Stimulated activated CD8-positive, alpha-beta memory T cell treated with anti-CD3 and anti-CD28 coated beads, Interleukin-7, amount 100 ng/mL, for 1 hour (primary cell): Measurements from ENCODE around the gene EIF2B1.
"Not testable (repeated sequence)": the region's sequence is repeated elsewhere in the genome, so short reads cannot be mapped to it uniquely, and the experiment has no call there.

Experiments
- DNase-seq, 2 donors: peaks; one replicate each; pipeline ENCODE4 v3.0.0-alpha.2; 2020; ENCODE audit warnings: low read depth in 2 of 2

The EIF2B1 gene

DNA sequence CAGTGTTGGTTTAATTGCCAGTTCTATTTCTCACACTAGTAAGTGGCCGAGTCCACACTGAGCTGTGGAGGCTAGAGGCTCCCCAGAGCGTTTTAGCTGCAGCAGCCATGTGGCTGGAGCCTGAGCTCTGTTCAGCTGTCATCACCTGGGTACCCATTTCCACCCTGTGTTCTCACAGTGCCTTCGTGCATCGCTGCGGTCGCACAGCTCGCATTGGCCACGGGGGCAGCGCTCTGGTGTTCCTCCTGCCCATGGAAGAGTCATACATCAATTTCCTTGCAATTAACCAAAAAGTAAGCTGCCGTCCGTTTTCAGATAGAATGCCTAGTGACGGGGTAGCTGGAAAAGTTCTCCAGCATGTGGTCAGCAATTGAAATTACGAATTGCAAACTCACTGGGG lies 15.9 kb downstream of the EIF2B1 start:
- DNase-seq = no peak

DNA sequence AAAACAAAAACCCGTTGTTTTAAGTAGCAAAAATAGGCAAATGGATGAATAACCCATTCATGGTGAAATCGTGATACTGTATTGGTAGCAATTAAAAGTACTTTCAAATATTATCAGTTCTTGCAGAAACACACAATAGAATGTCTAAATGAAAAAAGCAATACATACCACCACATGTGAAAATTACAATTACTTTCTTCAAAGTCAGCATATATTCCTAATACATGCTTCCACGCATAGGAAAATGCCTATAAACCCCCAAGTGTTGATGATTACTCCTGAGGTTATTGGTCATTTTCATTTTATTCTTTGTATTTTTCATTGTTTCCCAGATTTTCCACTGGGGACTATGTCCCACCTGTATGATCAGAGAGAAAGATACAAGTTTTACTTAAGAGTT lies 16.3 kb downstream of the EIF2B1 start:
- DNase-seq = no peak

DNA sequence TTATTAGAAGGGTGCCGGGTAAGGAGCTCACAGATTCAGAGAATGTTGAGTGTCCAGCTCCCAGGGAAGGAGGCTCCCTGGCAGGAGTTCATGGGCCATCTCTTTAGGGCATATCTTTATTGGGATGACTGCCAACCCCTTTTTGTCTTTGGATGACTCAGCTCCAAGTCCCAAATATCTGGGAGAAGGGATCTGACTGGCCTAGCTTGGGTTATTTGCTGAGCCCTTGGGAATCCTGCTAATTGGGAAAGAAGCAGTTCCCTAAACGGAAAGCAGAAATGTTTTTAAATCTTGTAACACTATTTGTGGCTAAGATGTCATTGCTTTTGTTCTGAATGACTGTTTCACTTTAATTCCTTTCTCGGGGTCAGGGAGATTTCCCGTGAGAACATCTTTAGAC lies 19.0 kb downstream of the EIF2B1 start:
- no peak for DNase-seq

DNA sequence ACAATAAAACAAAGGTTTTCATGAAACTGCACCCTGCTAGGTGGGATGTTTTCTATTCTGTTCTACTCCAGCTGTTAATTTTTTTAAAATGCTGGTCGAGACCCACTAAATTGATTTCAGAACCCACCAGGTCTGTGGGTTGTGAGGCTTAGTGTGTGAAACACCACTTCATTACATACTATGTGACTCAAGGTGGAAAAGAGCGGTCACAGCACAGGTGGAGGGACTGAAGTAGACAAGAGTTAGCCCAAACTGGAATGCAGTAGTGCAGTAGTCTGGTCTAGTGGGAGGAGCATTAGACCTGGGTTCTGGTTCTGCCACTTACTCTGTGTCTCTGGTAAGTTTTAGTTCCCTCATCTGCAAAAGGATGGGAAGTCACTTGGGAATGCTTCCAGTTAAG lies 19.4 kb downstream of the EIF2B1 start:
- DNase-seq = no peak

DNA sequence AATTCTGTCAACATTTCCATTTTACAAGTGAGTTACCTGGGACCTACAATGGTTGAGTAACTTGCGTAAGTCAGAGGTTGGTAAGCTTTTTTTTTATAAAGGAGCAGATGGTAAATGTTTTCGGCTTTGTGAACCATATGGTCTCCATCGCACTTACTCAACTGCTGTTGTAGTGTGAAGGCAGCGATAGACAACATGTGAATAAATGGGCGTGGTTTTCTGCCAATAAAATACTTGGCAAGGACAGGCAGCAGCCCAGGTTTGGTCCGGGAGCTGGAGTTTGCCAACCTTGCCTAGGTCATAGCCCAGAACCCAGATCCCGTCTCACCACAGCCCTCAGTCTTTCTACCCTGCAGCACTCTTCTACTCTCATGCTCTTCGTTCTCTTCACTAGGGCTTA lies 25.3 kb downstream of the EIF2B1 start:
- DNase-seq = no peak

DNA sequence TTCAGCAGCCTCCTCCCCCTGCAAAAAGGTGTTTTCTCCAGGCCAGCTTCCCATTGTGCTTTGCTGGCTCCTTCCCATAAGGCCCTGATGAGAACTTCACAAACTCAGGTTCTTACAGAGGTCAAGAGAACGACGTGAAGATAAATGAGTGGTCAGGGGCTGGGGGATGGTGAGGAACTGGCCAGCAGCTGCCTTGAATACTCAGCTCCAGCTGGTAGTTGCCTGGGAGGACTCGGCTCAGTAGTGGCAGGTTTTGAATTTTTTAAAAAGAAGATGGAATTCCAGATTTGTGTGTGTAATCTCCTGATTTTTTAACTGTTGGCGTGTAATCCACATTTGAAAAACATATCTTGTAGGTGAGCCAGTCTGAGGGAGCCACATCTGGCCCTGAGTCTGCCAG lies 25.7 kb downstream of the EIF2B1 start:
- no peak for DNase-seq

DNA sequence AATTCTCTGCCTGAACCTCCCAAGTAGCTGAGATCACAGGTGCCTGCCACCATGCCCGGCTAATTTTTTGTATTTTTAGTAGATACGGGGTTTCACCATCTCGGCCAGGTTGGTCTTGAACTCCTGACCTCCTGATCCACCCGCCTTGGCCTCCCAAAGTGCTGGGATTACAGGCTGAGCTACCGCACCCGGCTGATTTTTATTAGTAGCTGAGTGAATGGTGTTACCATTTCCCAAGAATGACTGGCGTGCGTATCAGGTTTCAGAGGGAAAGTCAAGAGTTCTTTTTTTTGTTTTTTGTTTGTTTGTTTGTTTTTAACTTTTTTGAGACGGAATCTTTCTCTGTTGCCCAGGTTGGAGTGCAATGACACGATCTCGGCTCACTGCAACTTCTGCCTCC lies 30.0 kb downstream of the EIF2B1 start:
- DNase-seq = not testable (repeated sequence)

DNA sequence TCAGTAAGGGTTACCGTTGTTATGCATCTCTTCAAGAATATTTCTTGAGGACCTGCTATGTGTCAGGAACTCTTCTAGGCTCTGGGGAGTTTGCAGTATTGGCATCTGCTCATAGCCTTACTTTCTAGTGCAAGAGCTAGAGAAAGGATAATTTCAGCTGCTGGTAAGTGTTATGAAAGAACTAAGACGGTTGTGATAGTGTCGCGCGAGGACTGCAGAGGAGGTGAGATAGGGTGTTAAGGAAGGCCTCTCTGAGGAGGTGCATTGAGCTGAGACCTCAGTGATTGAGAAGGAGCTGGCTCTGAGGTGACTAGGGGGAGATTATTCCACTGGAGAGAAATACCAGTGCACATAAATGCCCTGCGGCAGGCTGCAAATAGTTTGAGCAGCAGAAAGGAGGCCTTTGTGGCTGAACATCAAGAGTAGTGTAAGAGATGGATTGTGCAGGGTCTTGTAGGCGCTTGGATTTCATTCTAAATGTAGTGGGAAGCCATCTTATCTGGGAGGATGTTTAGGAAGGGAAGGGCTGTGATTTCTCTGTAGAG lies 30.8 kb downstream of the EIF2B1 start:
- DNase-seq = no peak

DNA sequence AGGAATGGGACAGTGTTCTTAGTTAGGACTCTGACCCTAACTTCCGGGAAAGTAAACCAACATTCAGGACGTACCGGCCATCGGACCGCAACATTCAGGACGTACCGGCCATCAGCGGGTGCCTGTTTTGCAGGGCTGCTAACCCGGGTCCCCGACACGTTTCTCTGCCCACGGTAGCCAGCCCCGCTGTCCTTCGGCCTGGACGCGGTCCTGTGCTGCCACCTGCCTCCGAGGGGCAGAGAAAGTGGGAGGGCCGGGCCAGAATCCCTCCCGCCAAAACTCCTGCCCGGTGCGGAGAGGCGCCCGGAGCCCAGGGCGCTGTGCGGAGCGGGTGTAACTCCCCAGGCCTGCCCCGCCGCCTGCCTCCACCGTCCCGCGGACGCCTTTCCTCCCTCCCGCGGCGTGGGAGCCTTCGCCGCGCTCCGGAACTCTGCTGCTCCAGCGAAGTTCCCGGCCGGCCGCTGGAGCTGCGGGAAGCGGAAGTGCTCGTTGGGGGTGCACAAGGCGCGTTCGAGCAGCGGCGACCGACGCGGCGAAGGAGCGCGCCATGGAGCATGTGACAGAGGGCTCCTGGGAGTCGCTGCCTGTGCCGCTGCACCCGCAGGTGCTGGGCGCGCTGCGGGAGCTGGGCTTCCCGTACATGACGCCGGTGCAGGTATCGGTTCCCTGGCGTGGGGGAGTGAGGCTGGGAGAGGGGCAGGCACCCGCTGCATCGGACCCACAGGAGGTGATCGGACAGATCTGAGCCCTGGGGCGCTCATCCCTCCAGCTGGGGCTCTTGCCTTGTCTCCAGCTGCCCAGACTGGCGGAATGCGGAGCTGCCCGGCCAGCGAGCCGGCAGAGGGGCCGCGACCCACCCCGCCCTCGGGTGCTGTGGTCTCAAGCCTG lies 31.6 kb downstream of the EIF2B1 start, which contains the start of gene DDX55:
Gene DDX55 (plus strand): TSS at position 498 of the 888 bp plus-strand sequence. CDS start 50 bp downstream, at position 548.
- peak; percentile 66 to 72 for DNase-seq

DNA sequence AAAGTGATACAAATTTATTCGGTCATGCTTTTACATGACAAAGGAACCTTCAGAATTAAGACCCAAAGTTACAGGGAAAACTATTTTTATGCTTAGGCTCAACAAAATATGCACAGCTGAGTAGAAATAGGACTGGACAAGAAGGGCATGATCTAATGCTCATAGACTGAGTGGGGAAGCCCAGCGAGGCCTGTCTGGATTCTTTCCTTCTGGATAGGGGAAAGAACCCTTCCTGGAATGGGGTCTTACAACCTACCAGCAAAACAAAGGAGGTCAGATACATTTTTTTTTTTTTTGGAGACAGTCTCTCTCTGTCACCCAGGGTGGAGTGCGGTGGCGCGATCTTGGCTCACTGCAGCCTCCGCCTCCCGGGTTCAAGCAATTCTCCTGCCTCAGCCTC lies 33.8 kb downstream of the EIF2B1 start:
- DNase-seq = no peak

DNA sequence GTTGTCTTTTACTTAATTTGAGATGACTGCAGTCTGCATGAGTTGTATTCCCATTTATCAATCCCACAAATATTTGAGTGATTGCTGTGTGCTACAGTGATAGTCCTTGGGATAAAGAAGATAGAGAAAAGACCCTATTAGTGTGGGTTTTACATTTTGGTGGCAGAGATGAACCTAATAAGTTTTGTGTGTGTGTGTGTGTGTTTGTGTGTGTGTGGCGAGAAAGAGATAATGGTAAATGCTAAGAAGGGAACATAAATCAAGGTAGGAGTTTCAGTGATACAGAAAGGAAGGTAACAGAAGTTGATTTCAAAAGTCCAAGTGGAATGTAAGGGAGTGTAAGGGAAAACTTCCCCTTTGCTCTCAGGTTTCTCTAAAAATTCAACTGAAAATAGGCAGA lies 34.2 kb downstream of the EIF2B1 start:
- no peak for DNase-seq

DNA sequence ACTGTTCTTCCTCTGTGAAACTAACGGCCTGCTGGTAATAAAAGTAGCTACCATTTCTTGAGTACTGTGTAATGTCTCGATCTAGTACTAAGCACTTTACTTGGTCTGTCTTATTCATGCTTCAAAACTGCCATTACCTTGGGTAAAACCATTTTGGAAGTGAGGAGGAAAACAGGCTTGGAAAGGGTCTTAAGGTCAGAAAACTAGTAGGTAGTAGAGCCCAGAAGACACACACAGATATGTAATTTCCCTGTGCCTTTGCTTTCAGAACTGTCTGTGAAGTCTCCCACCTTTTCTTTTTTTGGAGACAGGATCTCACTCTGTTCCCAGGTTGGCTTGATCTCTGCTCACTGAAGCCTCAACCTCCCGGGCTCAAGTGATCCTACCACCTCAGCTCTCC lies 35.0 kb downstream of the EIF2B1 start:
- no peak for DNase-seq

DNA sequence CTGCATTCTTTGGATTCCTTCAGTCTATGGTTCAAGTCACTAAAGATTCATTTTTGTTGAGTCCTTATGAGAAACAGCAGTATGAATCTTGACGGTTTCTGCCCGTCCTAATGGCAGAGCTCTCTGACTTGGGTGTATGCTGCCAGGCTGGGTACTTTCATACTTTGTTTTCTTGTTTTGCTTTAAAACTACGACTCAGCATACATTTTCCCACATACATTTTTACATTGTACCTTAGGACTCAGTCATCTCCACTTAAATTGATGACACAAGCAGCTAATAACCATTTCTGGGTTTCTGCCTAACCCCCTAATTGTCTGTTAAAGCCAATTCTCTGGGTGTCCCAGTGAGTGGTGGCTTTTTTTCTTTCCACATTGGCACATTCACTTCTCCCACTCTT lies 36.4 kb downstream of the EIF2B1 start:
- DNase-seq = no peak

DNA sequence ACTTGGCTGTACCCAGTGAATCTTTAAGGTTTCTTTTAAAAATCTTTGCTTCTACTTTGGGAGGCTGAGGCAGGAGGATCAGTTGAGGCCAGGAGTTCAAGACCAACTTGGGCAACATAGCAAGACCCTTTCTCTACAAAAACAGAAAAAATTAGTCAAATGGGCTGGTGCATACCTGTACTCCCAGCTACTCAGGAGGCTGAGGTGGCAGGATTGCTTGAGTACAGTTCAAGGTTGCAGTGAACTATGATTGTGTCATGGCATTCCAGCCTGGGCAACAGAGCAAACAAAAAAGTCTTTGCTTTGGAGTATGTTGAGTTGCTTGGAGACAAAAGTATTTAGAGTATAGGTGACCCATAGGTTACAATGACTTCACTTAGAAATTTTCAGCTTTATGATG lies 37.8 kb downstream of the EIF2B1 start:
- no peak for DNase-seq

DNA sequence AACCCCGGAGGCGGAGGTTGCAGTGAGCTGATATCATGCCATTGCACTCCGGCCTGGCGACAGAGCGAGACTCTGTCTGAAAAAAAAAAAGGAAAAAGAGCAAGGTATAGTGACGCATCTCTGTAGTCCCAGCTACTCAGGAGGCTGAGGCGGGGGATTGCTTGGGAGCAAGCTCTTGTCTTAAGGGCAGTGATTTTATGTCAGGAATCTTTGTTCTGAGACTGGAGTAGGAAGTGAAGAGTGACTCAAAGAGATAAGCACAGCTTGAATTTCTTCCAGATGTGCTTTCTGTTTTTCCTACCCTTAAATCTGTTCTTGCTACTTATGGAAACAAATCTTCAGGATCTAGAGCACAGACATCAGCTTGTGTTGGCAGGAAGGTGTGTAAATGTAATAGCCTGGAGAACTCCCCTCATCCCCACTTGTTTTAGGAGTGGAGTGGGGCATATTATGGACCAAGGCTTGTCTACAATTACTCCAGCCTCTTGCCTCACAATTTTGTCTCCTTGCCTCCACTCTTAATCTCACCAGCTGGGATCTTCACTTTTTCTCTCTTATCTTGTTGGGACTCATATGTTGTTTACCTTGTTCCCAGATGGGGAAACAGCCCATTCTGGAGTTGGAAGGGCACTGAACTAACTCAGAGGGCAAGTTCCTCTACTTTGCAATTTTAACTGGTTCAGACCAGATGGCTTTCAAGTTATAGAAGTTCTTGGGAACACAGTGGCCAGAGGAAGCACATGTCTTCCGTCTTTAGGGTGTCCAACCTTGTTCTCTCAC lies 41.6 kb downstream of the EIF2B1 start:
- no peak for DNase-seq

DNA sequence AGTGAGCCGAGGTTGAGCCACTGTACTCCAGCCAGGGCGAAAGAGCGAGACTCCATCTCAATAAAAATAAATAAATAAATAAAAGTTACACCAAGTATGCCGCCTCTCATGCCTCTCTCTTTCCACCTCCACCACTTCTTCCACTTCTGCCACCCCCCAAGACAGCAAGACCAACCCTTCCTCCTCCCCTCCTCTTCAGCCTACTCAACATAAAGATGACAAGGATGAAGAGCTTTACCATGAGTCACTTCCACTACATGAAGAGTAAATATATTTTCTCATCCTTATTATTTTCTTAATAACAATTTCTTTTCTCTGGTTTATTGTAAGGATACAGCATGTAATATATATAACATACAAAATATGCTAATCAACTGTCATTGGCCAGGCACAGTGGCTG lies 52.7 kb downstream of the EIF2B1 start:
- DNase-seq = no peak

DNA sequence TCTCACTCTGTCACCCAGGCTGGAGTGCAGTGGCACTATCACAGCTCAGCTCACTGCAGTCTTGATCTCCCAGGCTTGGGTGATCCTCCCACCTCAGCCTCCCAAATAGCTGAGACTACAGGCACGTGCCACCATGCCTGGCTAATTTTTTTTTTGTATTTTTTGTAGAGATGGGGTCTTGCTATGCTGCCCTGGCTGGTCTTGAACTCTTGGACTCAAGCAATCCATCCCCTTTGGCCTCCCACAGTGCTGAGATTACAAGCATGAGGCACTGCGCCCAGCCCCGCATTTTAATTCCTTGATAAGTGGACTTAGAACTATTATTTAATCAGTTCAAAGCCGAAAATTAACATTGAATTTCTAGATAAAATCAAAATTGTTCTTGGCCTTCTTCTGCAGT lies 54.7 kb downstream of the EIF2B1 start:
- not testable (repeated sequence) for DNase-seq

DNA sequence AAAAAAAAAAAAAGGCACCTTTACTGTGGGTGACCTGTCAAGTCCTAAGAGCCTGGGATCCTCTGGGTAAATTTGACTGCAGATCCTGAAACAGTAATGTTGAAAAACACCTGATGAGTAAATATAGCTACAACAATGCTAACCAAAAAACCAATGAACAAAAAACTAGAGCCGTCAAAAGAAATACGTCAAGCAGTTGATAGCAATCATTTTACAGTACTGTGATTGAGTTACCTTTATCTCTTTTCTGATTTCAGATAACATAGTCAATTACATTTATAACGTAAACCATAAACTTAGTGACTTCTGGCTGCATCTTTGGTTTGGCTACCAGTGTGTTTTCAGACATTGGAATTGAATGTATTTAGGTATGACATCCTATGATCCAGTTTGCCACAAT lies 55.2 kb downstream of the EIF2B1 start:
- DNase-seq = no peak

DNA sequence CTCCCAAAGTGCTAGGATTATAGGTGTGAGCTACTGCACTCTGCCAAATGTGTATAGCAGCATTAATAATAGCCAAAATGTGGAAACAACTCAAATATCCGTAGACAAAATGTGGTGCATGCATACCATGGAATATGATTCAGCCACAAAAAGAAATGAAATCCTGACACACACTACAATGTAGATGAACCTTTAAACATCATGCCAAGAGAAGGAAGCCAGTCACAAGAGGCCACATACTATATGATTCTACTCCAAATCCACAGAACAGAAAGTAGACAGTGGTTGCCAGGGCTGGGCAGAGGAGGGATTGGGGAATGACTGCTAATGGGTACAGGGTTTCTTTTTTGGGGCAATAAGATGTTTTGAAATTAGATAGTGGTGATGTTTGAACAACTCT lies 56.9 kb downstream of the EIF2B1 start:
- no peak for DNase-seq

DNA sequence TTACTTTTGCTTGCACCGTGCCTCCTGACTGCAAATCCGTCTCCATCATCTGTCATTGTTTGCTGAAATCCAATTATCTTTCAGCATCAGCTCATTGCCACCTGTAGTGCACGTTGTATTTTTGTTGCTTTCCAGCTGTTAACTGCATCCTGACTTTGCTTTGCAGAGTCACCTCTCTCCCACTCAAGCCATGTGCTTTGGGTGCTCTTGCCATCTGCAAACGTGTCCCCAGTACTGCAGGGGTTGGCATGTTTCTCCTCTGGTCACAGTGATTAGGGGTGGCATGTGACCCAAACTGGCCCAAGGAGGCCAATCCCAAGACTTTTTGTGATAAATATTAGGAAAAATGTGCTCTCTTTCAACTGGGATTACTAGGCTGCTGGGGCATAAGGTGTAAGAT lies 59.6 kb downstream of the EIF2B1 start:
- DNase-seq = no peak

DNA sequence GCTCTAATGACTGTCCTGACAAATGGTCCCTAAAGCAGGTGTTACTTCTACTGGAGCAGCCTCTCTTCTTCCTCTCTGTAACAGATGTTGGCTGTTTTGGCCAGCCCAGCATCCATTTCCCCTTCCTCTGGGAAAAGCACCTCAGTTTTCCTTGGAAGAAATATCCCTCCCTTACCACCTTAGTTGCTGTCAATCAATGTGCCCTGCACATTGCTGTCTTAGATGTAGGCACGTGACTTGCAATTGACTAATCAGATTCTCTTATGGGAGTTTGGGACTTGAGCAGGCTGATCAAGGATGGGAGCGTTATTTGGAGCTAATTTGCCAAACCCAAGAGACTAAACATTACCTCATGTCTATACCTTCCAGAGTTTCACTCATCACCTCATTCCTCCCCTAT lies 61.1 kb downstream of the EIF2B1 start:
- no peak for DNase-seq

DNA sequence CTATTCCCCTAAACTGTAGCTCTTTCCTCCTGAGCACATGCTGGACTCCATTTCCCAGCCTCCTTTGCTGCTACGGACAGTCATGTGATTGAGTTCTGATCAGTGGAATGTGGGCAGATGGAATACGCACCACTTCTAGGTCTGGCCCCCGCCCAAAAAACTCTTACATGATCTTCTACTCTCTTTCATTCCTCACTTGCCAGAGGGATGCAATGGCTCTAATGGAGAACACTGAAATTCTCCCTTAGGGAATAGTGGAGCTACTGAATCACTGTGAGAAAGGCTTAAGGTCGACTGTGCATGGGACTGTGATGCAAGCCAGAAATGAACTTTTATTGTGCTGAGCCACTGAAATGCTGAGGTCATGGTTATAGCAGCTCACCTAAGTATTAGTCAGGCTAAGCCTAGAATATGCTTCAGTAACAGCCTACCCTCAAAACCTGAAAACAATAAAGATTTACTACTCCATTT lies 62.1 kb downstream of the EIF2B1 start:
- DNase-seq = no peak
